Stomach (tissue), 9 donors: ENCODE results near the gene KPNB1. TPM values are rescaled to one million over a fixed set of nuclear protein-coding genes. Genes with fewer than 3 reads are reported as not detected.

Experiments used
- DNase-seq, 2 donors: peaks; one replicate each; pipeline versions ENCODE4 v3.0.0 to v3.0.0-alpha.2; 2013 to 2019
- H3K27ac ChIP-seq, 5 donors: fragments of 200-600 bp in 4 of 5; sonication (generic) in 4 of 5; one replicate each; pipeline ENCODE4 v1.5.1; 2013 to 2019; ENCODE audit warnings: mild to moderate bottlenecking in 1 of 5, moderate library complexity in 1 of 5
- H3K27me3 ChIP-seq, 3 donors: fragments of 200-600 bp; sonication (generic); one replicate each; pipeline ENCODE4 v1.5.1; 2017 to 2019; ENCODE audit warnings: mixed run types in 1 of 3
- H3K36me3 ChIP-seq, 4 donors: fragments of 200-600 bp; sonication (generic); 1 replicate in 3 of 4; 2 replicates in 1 of 4; pipeline ENCODE4 v1.5.1; 2016 to 2019
- H3K4me1 ChIP-seq, 4 donors: fragments of 200-600 bp; sonication (generic); one replicate each; pipeline ENCODE4 v1.5.1; 2016 to 2019
- H3K4me3 ChIP-seq, 4 donors: fragments of 200-600 bp; sonication (generic) in 3 of 4; one replicate each; pipeline ENCODE4 v1.5.1; 2016 to 2019; ENCODE audit warnings: mild to moderate bottlenecking in 1 of 4
- H3K9me3 ChIP-seq, 4 donors: fragments of 200-600 bp; sonication (generic); one replicate each; pipeline ENCODE4 v1.5.1; 2016 to 2019
- CTCF ChIP-seq, 7 experiments: fragments of 450-650 bp in 4 of 7; fragments of 200-600 bp in 3 of 7; sonication (generic) in 3 of 7; IDR thresholded peaks; one replicate each; pipeline ENCODE4 v1.5.1; 2016 to 2019; ENCODE audit warnings: antibody characterized with exemption in 7 of 7, control low read depth in 2 of 7, mild to moderate bottlenecking in 1 of 7
- EP300 ChIP-seq: sonication (generic); formaldehyde crosslinking; IDR thresholded peaks from one replicate; pipeline ENCODE4 v1.6.1; 2017; ENCODE audit warnings: antibody characterized with exemption
- POLR2A ChIP-seq, 4 donors: fragments of 450-650 bp; IDR thresholded peaks; one replicate each; pipeline ENCODE4 v1.6.1; 2016; ENCODE audit warnings: antibody characterized with exemption in 4 of 4, control low read depth in 2 of 4, mild to moderate bottlenecking in 1 of 4, moderate library complexity in 1 of 4
- POLR2AphosphoS5 ChIP-seq, 3 donors: sonication (generic); formaldehyde crosslinking; IDR thresholded peaks; one replicate each; pipeline ENCODE4 v1.6.1; 2016; ENCODE audit warnings: antibody characterized with exemption in 3 of 3
- WGBS, 5 donors: extraction: QIAGEN DNeasy Blood & Tissue Kit in 3 of 5; methylation state at CpG; one replicate each; pipeline versions ENCODE4 v1.1.5 to v1.1.7; 2013 to 2018; 5-methylcytosine and 5-hydroxymethylcytosine counted together
- intact Hi-C: fragments of 100-400 bp; cut with DNase I; formaldehyde crosslinking; loops from one replicate; pipeline ENCODE4 v1.15.1; 2023; ENCODE audit warnings: low total_unique reads
- polyA plus RNA-seq, 3 donors: library from polyadenylated mRNA; stranded (reverse); fragments of 200-250 nt; gene quantifications; one replicate each; pipeline ENCODE4 v1.2.3, GENCODE V29; 2013
- total RNA-seq, 5 donors: library from RNA; depleted of rRNA; stranded (reverse); fragments of >200 nt; gene quantifications; one replicate each; pipeline versions ENCODE4 v1.1.0 to v1.2.3, GENCODE V29; 2014 to 2016
- donor health status: healthy with polysubstance abuse.
- donor health status: Bipolar disorder and iron deficiency.
- donor health status: healthy.

The KPNB1 gene
- total and polyA plus RNA-seq, 8 donors, result 32.5 to 669 (median 155) TPM

- no peak for DNase-seq
- 76 to 90% (median 82%) methylated on average over 5 of the region's 5 CpGs for WGBS, 5 donors
- intact Hi-C loops, result no loop called here
Observed at GRCh38 chr17:47644324-47644723, 5.4 kb upstream of the KPNB1 start.

GRCh38 chr17:47649972-47650524 is 329 bp downstream of the KPNB1 start:
- Histone ChIP-seq H3K36me3 (peaks cover 19 to 34% (median 31%) of the 10 kb centered on the region in 4 donors), H3K9me3 (no peaks in the 10 kb centered on the region), H3K27ac (peak overlapping the region; percentile 96 to 99 (median 97)), H3K27me3 (no peaks in the 10 kb centered on the region), H3K4me3 (peak overlapping the region; percentile 91 to 97 (median 94)), H3K4me1 (peaks cover 37 to 66% (median 54%) of the 10 kb centered on the region in 4 donors)
- TF ChIP-seq POLR2AphosphoS5 (IDR thresholded peaks at IDR 0.05) (peak in 1 of 3 donors; percentile 42), CTCF (IDR thresholded peaks at IDR 0.05) (no peak), POLR2A (IDR thresholded peaks at IDR 0.05) (no peak), EP300 (no peak)
- intact Hi-C loops, result no loop called here
- peak in 1 of 2 donors; percentile 54 for DNase-seq
- WGBS, 5 donors, result 0 to 1% (median 0%) methylated on average over 10 to 48 of the region's 48 CpGs

More at GRCh38 chr17:47644324-47644723, 5.4 kb upstream of the KPNB1 start:
- H3K4me3 ChIP-seq, result no peak overlapping the region
- TF ChIP-seq POLR2AphosphoS5 (IDR thresholded peaks at IDR 0.05), result no peak
- TF ChIP-seq POLR2A (IDR thresholded peaks at IDR 0.05), result no peak
- no peak for TF ChIP-seq EP300
- TF ChIP-seq CTCF (IDR thresholded peaks at IDR 0.05), result no peak
- no peaks in the 10 kb centered on the region for H3K36me3 ChIP-seq
- H3K4me1 ChIP-seq, result peaks cover 7 to 21% (median 15%) of the 10 kb centered on the region in 4 donors
- no peak overlapping the region for H3K27ac ChIP-seq
- H3K27me3 ChIP-seq, result no peaks in the 10 kb centered on the region
- no peaks in the 10 kb centered on the region for H3K9me3 ChIP-seq

GRCh38 chr17:47650525-47651522 is 1.1 kb downstream of the KPNB1 start:
- DNase-seq, result peak; percentile 95 to 98
- peaks cover 37 to 74% (median 59%) of the 10 kb centered on the region in 4 donors for H3K4me1 ChIP-seq
- intact Hi-C loops, result no loop called here
- 1 to 7% (median 2%) methylated on average over 5 to 39 of the region's 39 CpGs for WGBS, 5 donors
- no peaks in the 10 kb centered on the region for H3K9me3 ChIP-seq
- peaks cover 21 to 42% (median 39%) of the 10 kb centered on the region in 4 donors for H3K36me3 ChIP-seq
- TF ChIP-seq POLR2AphosphoS5 (IDR thresholded peaks at IDR 0.05), result peak in 2 of 3 donors; percentile 9 to 88
- TF ChIP-seq EP300, result no peak
- no peaks in the 10 kb centered on the region for H3K27me3 ChIP-seq
- peak overlapping the region; percentile 96 to 99 (median 97) for H3K27ac ChIP-seq
- H3K4me3 ChIP-seq, result peak overlapping the region; percentile 91 to 97 (median 94)

GRCh38 chr17:47651704-47652103 is 2.0 kb downstream of the KPNB1 start:
- peaks cover 29 to 51% (median 47%) of the 10 kb centered on the region in 4 donors for H3K36me3 ChIP-seq
- no peaks in the 10 kb centered on the region for H3K9me3 ChIP-seq
- H3K27me3 ChIP-seq, result no peaks in the 10 kb centered on the region
- WGBS, 5 donors, result 37 to 54% (median 46%) methylated on average over 2 of the region's 2 CpGs
- intact Hi-C loops, result no loop called here
- no peak overlapping the region for H3K4me3 ChIP-seq
- H3K4me1 ChIP-seq, result peaks cover 37 to 76% (median 62%) of the 10 kb centered on the region in 4 donors
- H3K27ac ChIP-seq, result peak overlapping the region in 1 of 5 donors; percentile 98
- no peak for DNase-seq
- TF ChIP-seq EP300, result no peak
- TF ChIP-seq POLR2A (IDR thresholded peaks at IDR 0.05), result no peak
- TF ChIP-seq CTCF (IDR thresholded peaks at IDR 0.05), result no peak
- TF ChIP-seq POLR2AphosphoS5 (IDR thresholded peaks at IDR 0.05), result no peak
